Neuronal stem cell (in vitro differentiated cells): ENCODE results near the gene SLC37A1.

Experiments used
- DNase-seq: peaks from one replicate; pipeline ENCODE4 v3.0.0-alpha.2; 2013; ENCODE audit warnings: low spot score
- H2AFZ ChIP-seq: one replicate; pipeline ENCODE4 v1.6.1; 2013; ENCODE audit warnings: mild to moderate bottlenecking, low read length, inconsistent platforms
- H2AK5ac ChIP-seq: 2 replicates; pipeline ENCODE4 v1.6.1; 2013; ENCODE audit warnings: low read depth, mild to moderate bottlenecking, inconsistent platforms, low read length, moderate library complexity, mixed read lengths
- H2BK120ac ChIP-seq: 2 replicates; pipeline ENCODE4 v1.6.1; 2013; ENCODE audit warnings: low read depth, mild to moderate bottlenecking, inconsistent platforms, low read length, moderate library complexity, mixed read lengths
- H2BK12ac ChIP-seq: one replicate; pipeline ENCODE4 v1.6.1; 2013; ENCODE audit warnings: low read length, inconsistent platforms
- H2BK15ac ChIP-seq: 2 replicates; pipeline ENCODE4 v1.6.1; 2013; ENCODE audit warnings: mild to moderate bottlenecking, low read length, inconsistent platforms, mixed read lengths
- H2BK5ac ChIP-seq: one replicate; pipeline ENCODE4 v1.6.1; 2013; ENCODE audit warnings: inconsistent platforms, mild to moderate bottlenecking, low read length, moderate library complexity
- H3K14ac ChIP-seq: one replicate; pipeline ENCODE4 v1.6.1; 2013; ENCODE audit warnings: low read length, inconsistent platforms
- H3K18ac ChIP-seq: 2 replicates; pipeline ENCODE4 v1.6.1; 2013; ENCODE audit warnings: low read length, inconsistent platforms
- H3K23ac ChIP-seq: 2 replicates; pipeline ENCODE4 v1.6.1; 2013; ENCODE audit warnings: low read depth, mild to moderate bottlenecking, mixed read lengths, low read length, inconsistent platforms; ENCODE audit not compliant: poor library complexity
- H3K27ac ChIP-seq: replicated peaks from 3 replicates; pipeline ENCODE4 v1.5.1; 2013; ENCODE audit warnings: low read length, inconsistent platforms
- H3K27me3 ChIP-seq, 3 experiments: 2 replicates each; pipeline ENCODE4 v1.6.1; 2013; ENCODE audit warnings: low read length in 3 of 3, mild to moderate bottlenecking in 2 of 3, inconsistent platforms in 1 of 3, low read depth in 1 of 3, mixed read lengths in 1 of 3, moderate library complexity in 1 of 3; ENCODE audit not compliant: control insufficient read depth in 3 of 3, insufficient read depth in 3 of 3
- H3K36me3 ChIP-seq, 2 donors: replicated peaks in 1 of 2; 2 replicates each; pipeline ENCODE4 v1.6.1; 2013; ENCODE audit warnings: low read length in 2 of 2; ENCODE audit not compliant: control insufficient read depth in 2 of 2, insufficient read depth in 2 of 2
- H3K4ac ChIP-seq: 2 replicates; pipeline ENCODE4 v1.6.1; 2013; ENCODE audit warnings: inconsistent platforms, mild to moderate bottlenecking, low read length, moderate library complexity
- H3K4me1 ChIP-seq, 2 donors: 1 replicate in 1 of 2; 2 replicates in 1 of 2; pipeline ENCODE4 v1.6.1; 2013; ENCODE audit warnings: low read length in 2 of 2, low read depth in 1 of 2; ENCODE audit not compliant: control insufficient read depth in 2 of 2, insufficient read depth in 1 of 2
- H3K4me2 ChIP-seq: one replicate; pipeline ENCODE4 v1.6.1; 2013; ENCODE audit warnings: mild to moderate bottlenecking, low read length, inconsistent platforms; ENCODE audit not compliant: insufficient read depth, poor library complexity, severe bottlenecking
- H3K4me3 ChIP-seq, 2 donors: 2 replicates each; pipeline ENCODE4 v1.5.1; 2013; ENCODE audit warnings: low read length in 2 of 2, mild to moderate bottlenecking in 2 of 2, inconsistent platforms in 1 of 2, moderate library complexity in 1 of 2
- H3K79me1 ChIP-seq: one replicate; pipeline ENCODE4 v1.6.1; 2013; ENCODE audit warnings: low read depth, mild to moderate bottlenecking, inconsistent platforms, low read length, moderate library complexity
- H3K9ac ChIP-seq: one replicate; pipeline ENCODE4 v1.6.1; 2013; ENCODE audit warnings: mild to moderate bottlenecking, low read depth, low read length, inconsistent platforms; ENCODE audit not compliant: poor library complexity
- H3K9me3 ChIP-seq, 2 donors: replicated peaks in 1 of 2; 2 replicates each; pipeline versions ENCODE3 to v1.6.1; 2013; ENCODE audit warnings: low read length in 2 of 2, mild to moderate bottlenecking in 2 of 2, inconsistent platforms in 1 of 2, low read depth in 1 of 2, mixed read lengths in 1 of 2, moderate library complexity in 1 of 2; ENCODE audit not compliant: control insufficient read depth in 2 of 2, insufficient read depth in 1 of 2
- H4K8ac ChIP-seq: one replicate; pipeline ENCODE4 v1.6.1; 2013; ENCODE audit warnings: low read depth, mild to moderate bottlenecking, inconsistent platforms, low read length, moderate library complexity
- H4K91ac ChIP-seq: one replicate; pipeline ENCODE4 v1.6.1; 2013; ENCODE audit warnings: low read length, low read depth, mild to moderate bottlenecking, inconsistent platforms; ENCODE audit not compliant: poor library complexity
- WGBS, 2 donors: extraction: QIAGEN DNeasy Blood & Tissue Kit; methylation state at CpG; one replicate each; pipeline ENCODE4 v1.1.7; 2013; ENCODE audit warnings: missing lambda C conversion rate in 2 of 2, mixed read lengths in 1 of 2; ENCODE audit not compliant: insufficient read length in 2 of 2, insufficient replicate concordance in 1 of 2; ENCODE audit errors: extremely low coverage in 2 of 2; 5-methylcytosine and 5-hydroxymethylcytosine counted together

SLC37A1 gene

GRCh38 chr21:42499444-42500112, 14.1 kb upstream of the SLC37A1 start:
- peak overlapping the region; percentile 7 for H2BK5ac ChIP-seq
- H3K27me3 ChIP-seq, result peaks cover 0 to 17% (median 0%) of the 10 kb centered on the region in 3 experiments
- no peak overlapping the region for H2BK120ac ChIP-seq
- H3K4me2 ChIP-seq, result no peak overlapping the region
- no peak overlapping the region for H3K14ac ChIP-seq
- WGBS, 2 donors, result no CpG with 5 or more reads among the region's 15 CpGs
- H2AK5ac ChIP-seq, result no peak overlapping the region
- no peaks in the 10 kb centered on the region for H3K36me3 ChIP-seq
- no peak for DNase-seq
- no peaks in the 10 kb centered on the region for H3K9me3 ChIP-seq
- no peak overlapping the region for H2BK12ac ChIP-seq
- peak overlapping the region; percentile 31 for H3K18ac ChIP-seq
- H3K79me1 ChIP-seq, result no peaks in the 10 kb centered on the region
- peaks cover 8 to 10% of the 10 kb centered on the region in 2 donors for H3K4me1 ChIP-seq
- H3K9ac ChIP-seq, result no peak overlapping the region
- H3K4me3 ChIP-seq, result no peak overlapping the region
- H3K4ac ChIP-seq, result no peak overlapping the region
- H2BK15ac ChIP-seq, result no peak overlapping the region
- H2AFZ ChIP-seq, result peak overlapping the region; percentile 63
- H3K23ac ChIP-seq, result no peak overlapping the region
- peak overlapping the region; percentile 47 for H3K27ac ChIP-seq
- no peak overlapping the region for H4K8ac ChIP-seq
- H4K91ac ChIP-seq, result no peak overlapping the region

- Histone ChIP-seq H3K9me3 (no peaks in the 10 kb centered on the region), H3K79me1 (no peaks in the 10 kb centered on the region), H2BK12ac (no peak overlapping the region), H4K8ac (no peak overlapping the region), H2BK15ac (no peak overlapping the region), H2BK120ac (no peak overlapping the region), H3K27me3 (peaks cover 0 to 13% (median 0%) of the 10 kb centered on the region in 3 experiments), H3K4ac (no peak overlapping the region), H3K4me1 (peaks cover 8 to 10% of the 10 kb centered on the region in 2 donors), H2AFZ (no peak overlapping the region), H2BK5ac (no peak overlapping the region), H3K36me3 (no peaks in the 10 kb centered on the region), H3K14ac (no peak overlapping the region), H3K23ac (no peak overlapping the region), H4K91ac (no peak overlapping the region), H3K4me2 (no peak overlapping the region), H3K18ac (no peak overlapping the region), H3K9ac (no peak overlapping the region), H3K27ac (no peak overlapping the region), H2AK5ac (no peak overlapping the region), H3K4me3 (no peak overlapping the region)
- no peak for DNase-seq
- no CpG with 5 or more reads among the region's 4 CpGs for WGBS, 2 donors
Measured at GRCh38 chr21:42500225-42500624, 13.4 kb upstream of the SLC37A1 start.

- no peak overlapping the region for H3K4me2 ChIP-seq
- peaks cover 6 to 8% of the 10 kb centered on the region in 2 donors for H3K4me1 ChIP-seq
- H3K4me3 ChIP-seq, result no peak overlapping the region
- H3K4ac ChIP-seq, result no peak overlapping the region
- H3K9me3 ChIP-seq, result no peaks in the 10 kb centered on the region
- no peak overlapping the region for H3K14ac ChIP-seq
- no peak overlapping the region for H3K18ac ChIP-seq
- H2AFZ ChIP-seq, result no peak overlapping the region
- no peak overlapping the region for H2BK12ac ChIP-seq
- H2AK5ac ChIP-seq, result no peak overlapping the region
- no peaks in the 10 kb centered on the region for H3K36me3 ChIP-seq
- no peak overlapping the region for H2BK120ac ChIP-seq
- no peak for DNase-seq
- no peak overlapping the region for H4K8ac ChIP-seq
- H3K23ac ChIP-seq, result no peak overlapping the region
- no CpG with 5 or more reads among the region's 5 CpGs for WGBS, 2 donors
- peaks cover 0 to 8% (median 0%) of the 10 kb centered on the region in 3 experiments for H3K27me3 ChIP-seq
- H3K79me1 ChIP-seq, result no peaks in the 10 kb centered on the region
- H2BK5ac ChIP-seq, result no peak overlapping the region
- no peak overlapping the region for H3K9ac ChIP-seq
- H2BK15ac ChIP-seq, result no peak overlapping the region
- H3K27ac ChIP-seq, result no peak overlapping the region
- no peak overlapping the region for H4K91ac ChIP-seq
Measured at GRCh38 chr21:42500736-42501135, 12.9 kb upstream of the SLC37A1 start.

- H3K23ac ChIP-seq, result no peak overlapping the region
- no peak overlapping the region for H2AK5ac ChIP-seq
- no peaks in the 10 kb centered on the region for H3K36me3 ChIP-seq
- no peak overlapping the region for H3K14ac ChIP-seq
- no peak overlapping the region for H2BK12ac ChIP-seq
- no peak overlapping the region for H2BK15ac ChIP-seq
- no peak overlapping the region for H3K4ac ChIP-seq
- H3K4me1 ChIP-seq, result peaks cover 2 to 3% of the 10 kb centered on the region in 2 donors
- H3K79me1 ChIP-seq, result no peaks in the 10 kb centered on the region
- H3K9me3 ChIP-seq, result no peaks in the 10 kb centered on the region
- H4K8ac ChIP-seq, result no peak overlapping the region
- H2BK5ac ChIP-seq, result no peak overlapping the region
- H3K27me3 ChIP-seq, result peaks cover 0 to 3% (median 0%) of the 10 kb centered on the region in 3 experiments
- no peak overlapping the region for H2BK120ac ChIP-seq
- no peak overlapping the region for H3K9ac ChIP-seq
- no peak overlapping the region for H3K4me2 ChIP-seq
- no CpG with 5 or more reads among the region's 4 CpGs for WGBS, 2 donors
- no peak for DNase-seq
- no peak overlapping the region for H2AFZ ChIP-seq
- H3K27ac ChIP-seq, result no peak overlapping the region
- H3K4me3 ChIP-seq, result no peak overlapping the region
- no peak overlapping the region for H4K91ac ChIP-seq
- H3K18ac ChIP-seq, result no peak overlapping the region
Measured at GRCh38 chr21:42503711-42504110, 9.9 kb upstream of the SLC37A1 start.
